Upper lobe of left lung (tissue), 4 donors: ENCODE results near the gene NHLRC2.
"Not testable (repeated sequence)": the region's sequence is repeated elsewhere in the genome, so short reads cannot be mapped to it uniquely, and the experiment has no call there.

ENCODE experiments used
- EP300 ChIP-seq, 4 donors: sonication (generic); formaldehyde crosslinking; IDR thresholded peaks; one replicate each; pipeline ENCODE4 v1.5.1; 2017; ENCODE audit warnings: antibody characterized with exemption in 4 of 4, control low read depth in 2 of 4
- POLR2A ChIP-seq, 4 donors: fragments of 450-650 bp; IDR thresholded peaks; one replicate each; pipeline ENCODE4 v1.5.1; 2016 to 2017; ENCODE audit warnings: antibody characterized with exemption in 4 of 4, mild to moderate bottlenecking in 2 of 4
- POLR2AphosphoS5 ChIP-seq, 2 donors: sonication (generic); formaldehyde crosslinking; IDR thresholded peaks; one replicate each; pipeline ENCODE4 v1.5.1; 2017; ENCODE audit warnings: antibody characterized with exemption in 2 of 2
- TF ChIP-seq, protein P1 (sequence below), 6 experiments: fragments of 450-650 bp in 4 of 6; fragments of 200-600 bp in 2 of 6; sonication (generic) in 2 of 6; IDR thresholded peaks; one replicate each; pipeline ENCODE4 v1.5.1; 2016 to 2019; ENCODE audit warnings: antibody characterized with exemption in 6 of 6

DNA sequence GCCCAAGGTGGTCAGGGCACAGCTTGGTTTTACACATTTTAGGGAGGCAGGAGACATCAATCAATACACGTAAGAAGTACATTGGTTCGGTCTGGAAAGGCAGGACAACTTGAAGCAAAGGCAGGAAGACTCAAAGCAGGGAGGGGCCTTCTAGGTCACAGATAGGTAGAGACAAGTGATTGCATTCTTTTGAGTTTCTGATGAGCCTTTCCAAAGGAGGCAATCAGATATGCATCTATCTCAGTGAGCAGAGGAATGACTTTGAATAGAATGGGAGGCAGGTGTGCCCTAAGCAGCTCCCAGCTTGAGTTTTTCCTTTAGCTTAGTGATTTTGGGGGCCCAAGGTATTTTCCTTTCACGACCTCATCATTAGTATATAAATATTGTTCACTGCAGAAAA is 33.2 kb upstream of the NHLRC2 start:
- TF ChIP-seq POLR2AphosphoS5, POLR2A, EP300 (IDR thresholded peaks at IDR 0.05): not testable (repeated sequence)
- TF ChIP-seq, protein P1, sequence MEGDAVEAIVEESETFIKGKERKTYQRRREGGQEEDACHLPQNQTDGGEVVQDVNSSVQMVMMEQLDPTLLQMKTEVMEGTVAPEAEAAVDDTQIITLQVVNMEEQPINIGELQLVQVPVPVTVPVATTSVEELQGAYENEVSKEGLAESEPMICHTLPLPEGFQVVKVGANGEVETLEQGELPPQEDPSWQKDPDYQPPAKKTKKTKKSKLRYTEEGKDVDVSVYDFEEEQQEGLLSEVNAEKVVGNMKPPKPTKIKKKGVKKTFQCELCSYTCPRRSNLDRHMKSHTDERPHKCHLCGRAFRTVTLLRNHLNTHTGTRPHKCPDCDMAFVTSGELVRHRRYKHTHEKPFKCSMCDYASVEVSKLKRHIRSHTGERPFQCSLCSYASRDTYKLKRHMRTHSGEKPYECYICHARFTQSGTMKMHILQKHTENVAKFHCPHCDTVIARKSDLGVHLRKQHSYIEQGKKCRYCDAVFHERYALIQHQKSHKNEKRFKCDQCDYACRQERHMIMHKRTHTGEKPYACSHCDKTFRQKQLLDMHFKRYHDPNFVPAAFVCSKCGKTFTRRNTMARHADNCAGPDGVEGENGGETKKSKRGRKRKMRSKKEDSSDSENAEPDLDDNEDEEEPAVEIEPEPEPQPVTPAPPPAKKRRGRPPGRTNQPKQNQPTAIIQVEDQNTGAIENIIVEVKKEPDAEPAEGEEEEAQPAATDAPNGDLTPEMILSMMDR (IDR thresholded peaks at IDR 0.05): not testable (repeated sequence)
